Measurements from ENCODE around the gene BACH2.

DNA sequence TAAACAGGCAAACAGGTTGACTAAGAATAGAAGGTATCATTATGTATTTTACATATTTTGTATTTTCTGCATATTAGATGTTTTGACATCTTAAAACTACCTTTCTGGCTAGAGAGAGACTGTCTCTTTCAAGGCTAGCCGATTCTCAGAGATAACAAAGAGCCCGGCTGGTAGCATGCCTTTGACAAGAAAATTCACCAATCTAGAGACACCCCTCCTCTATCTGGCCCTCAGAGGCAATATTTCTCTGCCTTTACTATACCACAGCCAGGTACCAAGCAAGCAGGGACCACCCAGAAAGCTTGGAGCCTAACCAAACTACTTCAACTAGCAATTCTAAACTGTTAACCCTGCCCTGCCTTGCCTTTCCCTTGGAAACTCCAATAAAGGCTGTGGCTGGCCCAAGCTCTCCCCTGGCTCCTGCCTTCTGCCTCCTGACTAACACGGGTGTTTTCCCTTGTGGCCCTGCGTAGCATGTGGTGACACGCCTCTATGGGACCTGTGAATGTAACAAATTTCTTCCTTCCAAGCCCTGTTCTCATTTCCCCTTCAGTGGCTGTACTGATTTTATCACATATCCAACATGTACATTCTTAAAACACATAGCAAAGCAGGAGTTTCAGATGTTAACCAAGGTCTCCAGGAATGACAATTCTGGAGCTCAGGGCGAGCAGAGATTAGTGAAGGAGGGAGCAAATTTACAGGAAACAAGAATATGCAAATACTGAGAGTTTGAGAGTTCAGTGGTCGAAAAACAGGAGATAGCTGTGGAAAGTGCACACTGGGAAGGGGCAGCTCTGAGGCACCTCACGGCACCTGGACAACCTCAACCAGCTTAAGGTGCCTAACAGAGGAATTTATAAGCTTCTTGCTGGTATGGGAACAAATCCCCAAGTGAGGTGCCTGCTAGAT, 120.8 kb downstream of the BACH2 start:
- TF ChIP-seq CTCF (IDR thresholded peaks at IDR 0.05) (no peak), POLR2AphosphoS5 (IDR thresholded peaks at IDR 0.05) (no peak), POLR2A (IDR thresholded peaks at IDR 0.05) (no peak), EP300 (IDR thresholded peaks at IDR 0.05) (no peak)
